DOHH2 (cell line): Measurements from ENCODE around the gene SLC6A8.
A peak's percentile ranks its signal among the peaks of the same experiment; 100 is the strongest.

ENCODE experiments used
- H3F3A ChIP-seq: fragments of 200-600 bp; sonication (generic), shearing (Covaris generic); 2 replicates; pipeline ENCODE4 v1.6.0; 2016; ENCODE audit warnings: antibody characterized with exemption, mild to moderate bottlenecking; ENCODE audit not compliant: control insufficient read depth, insufficient read depth
- H3K27ac ChIP-seq: fragments of 200-600 bp; sonication (generic); 2 replicates; pipeline ENCODE4 v1.5.1; 2014; ENCODE audit warnings: low read depth, mild to moderate bottlenecking, low read length, moderate library complexity
- H3K27me3 ChIP-seq: fragments of 200-600 bp; sonication (generic); 2 replicates; pipeline ENCODE4 v1.6.1; 2014; ENCODE audit warnings: mild to moderate bottlenecking, low read length, mixed read lengths; ENCODE audit not compliant: control insufficient read depth
- H3K36me3 ChIP-seq: fragments of 200-600 bp; sonication (generic); 2 replicates; pipeline ENCODE4 v1.6.1; 2014; ENCODE audit warnings: mild to moderate bottlenecking, low read length, moderate library complexity, mixed read lengths; ENCODE audit not compliant: control insufficient read depth
- H3K4me1 ChIP-seq: fragments of 200-600 bp; sonication (generic); 2 replicates; pipeline ENCODE4 v1.6.1; 2014; ENCODE audit warnings: mild to moderate bottlenecking, low read length, mixed read lengths; ENCODE audit not compliant: control insufficient read depth
- H3K4me2 ChIP-seq: fragments of 200-600 bp; sonication (generic); 2 replicates; pipeline ENCODE4 v1.6.0; 2014; ENCODE audit warnings: mild to moderate bottlenecking, low read length, moderate library complexity
- H3K4me3 ChIP-seq: fragments of 200-600 bp; sonication (generic); 2 replicates; pipeline ENCODE4 v1.5.1; 2014; ENCODE audit warnings: mild to moderate bottlenecking, low read length, mixed read lengths
- H3K79me2 ChIP-seq: fragments of 200-600 bp; sonication (generic); 2 replicates; pipeline ENCODE4 v1.6.1; 2014; ENCODE audit warnings: mild to moderate bottlenecking, low read length, mixed read lengths; ENCODE audit not compliant: control insufficient read depth
- H3K9me2 ChIP-seq: fragments of 200-600 bp; sonication (generic); replicated peaks from 2 replicates; pipeline ENCODE4 v1.6.1; 2014; ENCODE audit warnings: mild to moderate bottlenecking, low read length, mixed read lengths; ENCODE audit not compliant: control insufficient read depth
- H3K9me3 ChIP-seq: fragments of 200-600 bp; sonication (generic); 2 replicates; pipeline ENCODE4 v1.6.1; 2014; ENCODE audit warnings: antibody characterized with exemption, low read length, mixed read lengths; ENCODE audit not compliant: control insufficient read depth, insufficient read depth
- H4K20me1 ChIP-seq: fragments of 200-600 bp; sonication (generic); 2 replicates; pipeline ENCODE4 v1.6.0; 2014; ENCODE audit warnings: low read depth, mild to moderate bottlenecking, antibody characterized with exemption, low read length, moderate library complexity; ENCODE audit not compliant: control insufficient read depth, insufficient read depth
- EZH2phosphoT487 ChIP-seq: fragments of 200-600 bp; sonication (generic); IDR thresholded peaks from 2 replicates; pipeline ENCODE4 v1.6.1; 2017; ENCODE audit warnings: borderline replicate concordance, mild to moderate bottlenecking, antibody characterized with exemption, low read length, moderate library complexity, mixed read lengths
- TF ChIP-seq, protein P1 (sequence below): fragments of 200-600 bp; sonication (generic); IDR thresholded peaks from one replicate; pipeline ENCODE4 v1.5.1; 2014; ENCODE audit warnings: antibody characterized with exemption, mild to moderate bottlenecking, low read depth, low read length; ENCODE audit not compliant: poor library complexity, severe bottlenecking

SLC6A8 gene

DNA sequence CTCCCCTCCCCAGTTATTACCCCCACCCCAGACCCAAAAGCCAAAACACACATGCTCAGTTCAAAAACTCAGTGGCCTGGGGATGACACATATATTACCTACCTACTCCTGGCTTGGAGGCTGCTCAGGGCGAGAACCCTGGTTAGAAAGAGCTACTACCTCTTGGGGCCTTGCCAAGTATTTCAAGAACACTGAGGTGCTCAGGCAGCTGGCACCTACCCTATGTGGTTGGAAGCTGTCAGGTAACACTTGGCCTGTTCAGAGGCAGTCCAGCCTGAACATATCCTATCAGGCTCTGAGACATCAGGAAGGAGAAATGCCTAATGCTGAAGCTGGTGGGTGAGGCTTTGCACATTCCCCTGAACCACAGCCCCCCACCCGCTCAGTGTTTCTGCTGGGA lies 31.5 kb downstream of the SLC6A8 start:
- H3K27ac ChIP-seq = no peak overlapping the region
- H3K4me1 ChIP-seq = peaks cover 10% of the 10 kb centered on the region
- peaks cover 23% of the 10 kb centered on the region for H3K79me2 ChIP-seq
- H4K20me1 ChIP-seq = peaks cover 3% of the 10 kb centered on the region; the same call in 1 of the 2 replicates
- H3K9me3 ChIP-seq = no peaks in the 10 kb centered on the region
- H3K4me3 ChIP-seq = no peak overlapping the region
- H3F3A ChIP-seq = no peaks in the 10 kb centered on the region
- no peaks in the 10 kb centered on the region for H3K9me2 ChIP-seq
- no peak for TF ChIP-seq EZH2phosphoT487
- TF ChIP-seq, protein P1, sequence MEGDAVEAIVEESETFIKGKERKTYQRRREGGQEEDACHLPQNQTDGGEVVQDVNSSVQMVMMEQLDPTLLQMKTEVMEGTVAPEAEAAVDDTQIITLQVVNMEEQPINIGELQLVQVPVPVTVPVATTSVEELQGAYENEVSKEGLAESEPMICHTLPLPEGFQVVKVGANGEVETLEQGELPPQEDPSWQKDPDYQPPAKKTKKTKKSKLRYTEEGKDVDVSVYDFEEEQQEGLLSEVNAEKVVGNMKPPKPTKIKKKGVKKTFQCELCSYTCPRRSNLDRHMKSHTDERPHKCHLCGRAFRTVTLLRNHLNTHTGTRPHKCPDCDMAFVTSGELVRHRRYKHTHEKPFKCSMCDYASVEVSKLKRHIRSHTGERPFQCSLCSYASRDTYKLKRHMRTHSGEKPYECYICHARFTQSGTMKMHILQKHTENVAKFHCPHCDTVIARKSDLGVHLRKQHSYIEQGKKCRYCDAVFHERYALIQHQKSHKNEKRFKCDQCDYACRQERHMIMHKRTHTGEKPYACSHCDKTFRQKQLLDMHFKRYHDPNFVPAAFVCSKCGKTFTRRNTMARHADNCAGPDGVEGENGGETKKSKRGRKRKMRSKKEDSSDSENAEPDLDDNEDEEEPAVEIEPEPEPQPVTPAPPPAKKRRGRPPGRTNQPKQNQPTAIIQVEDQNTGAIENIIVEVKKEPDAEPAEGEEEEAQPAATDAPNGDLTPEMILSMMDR = no peak
- no peaks in the 10 kb centered on the region for H3K27me3 ChIP-seq
- H3K4me2 ChIP-seq = no peak overlapping the region
- peaks cover 48% of the 10 kb centered on the region for H3K36me3 ChIP-seq

DNA sequence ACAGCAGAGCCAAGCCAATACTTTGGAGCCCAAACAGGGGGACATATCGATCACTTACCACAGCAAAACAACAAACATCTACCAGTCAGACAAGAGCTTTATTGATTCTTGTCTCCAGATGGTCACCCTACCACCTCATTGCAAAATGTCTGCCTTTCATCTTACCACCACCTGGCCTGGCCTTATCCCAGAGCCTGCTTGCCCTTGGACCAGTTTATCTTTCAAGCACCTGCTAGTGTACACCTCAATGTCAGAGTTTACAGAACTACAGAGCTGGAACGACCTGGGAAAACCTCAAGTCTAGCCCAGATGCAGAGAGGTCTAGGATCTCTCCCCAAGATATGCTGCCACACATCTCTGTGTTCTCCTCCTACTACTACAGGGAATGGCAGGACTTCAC lies 32.0 kb downstream of the SLC6A8 start:
- no peak for TF ChIP-seq EZH2phosphoT487
- TF ChIP-seq, protein P1 = no peak
- Histone ChIP-seq H3K9me2 (no peaks in the 10 kb centered on the region), H3K27me3 (no peaks in the 10 kb centered on the region), H4K20me1 (peaks cover 3% of the 10 kb centered on the region; the same call in 1 of the 2 replicates), H3K79me2 (peaks cover 23% of the 10 kb centered on the region), H3K4me3 (no peak overlapping the region), H3K4me2 (no peak overlapping the region), H3F3A (no peaks in the 10 kb centered on the region), H3K9me3 (no peaks in the 10 kb centered on the region), H3K4me1 (peaks cover 10% of the 10 kb centered on the region), H3K27ac (no peak overlapping the region), H3K36me3 (peaks cover 44% of the 10 kb centered on the region)

DNA sequence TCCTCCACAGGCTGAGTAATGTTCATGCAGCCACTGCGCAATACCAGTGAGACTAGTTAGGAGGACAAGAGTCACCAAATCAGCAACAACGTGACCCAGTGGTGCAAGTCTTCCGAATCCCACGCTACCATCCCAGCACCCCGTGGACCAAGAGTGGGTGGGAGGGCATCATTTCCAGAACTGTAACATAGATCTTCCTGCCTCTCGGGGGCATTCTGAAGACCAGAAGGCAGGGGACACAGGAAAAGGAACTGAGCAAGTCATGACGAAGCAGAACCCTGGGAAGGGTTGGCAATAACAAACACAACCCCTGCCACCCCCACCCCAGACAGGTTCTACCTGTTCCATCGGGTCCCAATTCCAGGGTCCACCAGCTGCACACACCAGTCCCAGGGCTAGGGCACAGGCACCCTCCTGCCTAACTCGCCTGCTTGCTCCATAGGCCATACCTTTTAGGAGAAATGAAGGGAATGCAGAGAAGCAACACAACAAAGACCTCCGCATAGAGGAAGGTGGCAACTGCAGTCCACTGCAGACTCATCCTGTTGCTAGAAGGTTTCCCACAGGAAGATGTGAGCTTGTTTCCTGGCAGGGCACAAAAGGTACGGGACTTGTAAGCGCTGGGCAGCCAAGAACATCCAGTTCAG lies 35.1 kb downstream of the SLC6A8 start:
- no peaks in the 10 kb centered on the region for H3F3A ChIP-seq
- H4K20me1 ChIP-seq = peaks cover 3% of the 10 kb centered on the region; the same call in 1 of the 2 replicates
- H3K36me3 ChIP-seq = peaks cover 37% of the 10 kb centered on the region
- TF ChIP-seq EZH2phosphoT487 = no peak
- peak overlapping the region; percentile 51; the same call in 1 of the 2 replicates for H3K27ac ChIP-seq
- H3K79me2 ChIP-seq = peaks cover 23% of the 10 kb centered on the region
- no peaks in the 10 kb centered on the region for H3K9me2 ChIP-seq
- peak overlapping the region; percentile 83 for H3K4me2 ChIP-seq
- H3K27me3 ChIP-seq = no peaks in the 10 kb centered on the region
- H3K9me3 ChIP-seq = no peaks in the 10 kb centered on the region
- peaks cover 41% of the 10 kb centered on the region for H3K4me1 ChIP-seq
- peak overlapping the region; percentile 86 for H3K4me3 ChIP-seq

DNA sequence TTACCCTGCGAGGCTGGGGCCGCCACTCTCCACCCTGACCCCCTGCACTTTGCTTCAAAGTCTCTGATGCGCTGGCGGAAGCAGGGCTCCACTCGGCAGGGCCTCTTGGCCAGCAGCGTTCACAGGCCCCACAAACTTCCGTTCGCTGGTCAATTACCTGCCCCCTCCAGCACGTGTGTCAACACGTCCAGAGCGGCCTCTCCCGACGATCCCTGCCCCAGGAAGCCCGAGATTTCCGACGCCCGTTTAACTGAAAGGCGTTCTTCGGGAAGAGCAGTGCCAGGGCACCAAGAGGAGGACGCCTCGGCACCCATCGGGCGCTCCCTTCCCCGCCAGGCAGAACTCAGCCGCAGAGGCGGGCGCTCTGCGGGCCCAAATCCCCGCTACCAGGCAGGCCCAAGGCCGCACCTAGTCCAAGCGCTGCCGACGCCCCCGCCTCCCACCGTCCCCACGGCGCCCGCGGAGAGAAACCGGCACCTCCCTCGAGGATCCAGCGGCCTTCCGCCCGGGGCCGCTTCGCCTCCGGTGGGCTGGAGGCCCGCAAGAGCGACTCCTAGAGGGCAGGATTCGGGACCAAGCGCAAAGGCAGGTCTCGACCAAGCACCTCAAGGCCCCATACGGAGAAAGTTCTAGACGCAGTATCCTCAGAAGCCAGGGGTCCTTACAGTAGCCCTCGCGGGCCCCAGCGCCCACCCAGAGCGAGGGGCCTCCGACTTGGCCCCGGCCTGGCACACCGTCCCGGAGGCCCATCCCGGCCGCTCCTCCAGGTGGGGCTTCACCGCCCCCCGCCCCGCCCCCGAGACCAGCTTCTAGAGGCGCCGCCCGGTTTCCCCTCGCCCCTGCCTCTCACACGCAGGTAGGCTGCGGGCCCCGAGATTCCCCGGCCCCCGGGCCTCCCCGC lies 35.9 kb downstream of the SLC6A8 start:
- H4K20me1 ChIP-seq = peaks cover 3% of the 10 kb centered on the region; the same call in 1 of the 2 replicates
- no peaks in the 10 kb centered on the region for H3F3A ChIP-seq
- H3K4me3 ChIP-seq = peak overlapping the region; percentile 86
- H3K9me2 ChIP-seq = no peaks in the 10 kb centered on the region
- H3K4me1 ChIP-seq = peaks cover 42% of the 10 kb centered on the region
- no peaks in the 10 kb centered on the region for H3K27me3 ChIP-seq
- no peaks in the 10 kb centered on the region for H3K9me3 ChIP-seq
- peaks cover 33% of the 10 kb centered on the region for H3K36me3 ChIP-seq
- peak overlapping the region; percentile 83 for H3K4me2 ChIP-seq
- H3K27ac ChIP-seq = peak overlapping the region; percentile 51
- peaks cover 23% of the 10 kb centered on the region for H3K79me2 ChIP-seq
- no peak for TF ChIP-seq EZH2phosphoT487
- TF ChIP-seq, protein P1 = peak; percentile 64
